MM.1S (cell line): ENCODE data around the gene KLHL3.

Experiments used
- CTCF ChIP-seq: fragments of 300-600 bp; sonication (generic); IDR thresholded peaks from 2 replicates; pipeline ENCODE4 v1.5.1; 2016; ENCODE audit warnings: antibody characterized with exemption, low read length, mixed read lengths
- EZH2 ChIP-seq: fragments of 300-600 bp; sonication (generic); optimal IDR thresholded peaks from 2 replicates; pipeline ENCODE3; 2017; ENCODE audit warnings: low read depth, mild to moderate bottlenecking, antibody characterized with exemption, low read length, mixed read lengths

- TF ChIP-seq EZH2 (no peak), CTCF (no peak)
These were observed 113.0 kb downstream of the KLHL3 start for GRCh38 chr5:137622850-137623249.
